ENCODE measurements around the gene KLK4.
A peak's percentile ranks its signal among the peaks of the same experiment; 100 is the strongest.

The KLK4 gene, protein sequence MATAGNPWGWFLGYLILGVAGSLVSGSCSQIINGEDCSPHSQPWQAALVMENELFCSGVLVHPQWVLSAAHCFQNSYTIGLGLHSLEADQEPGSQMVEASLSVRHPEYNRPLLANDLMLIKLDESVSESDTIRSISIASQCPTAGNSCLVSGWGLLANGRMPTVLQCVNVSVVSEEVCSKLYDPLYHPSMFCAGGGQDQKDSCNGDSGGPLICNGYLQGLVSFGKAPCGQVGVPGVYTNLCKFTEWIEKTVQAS

DNA sequence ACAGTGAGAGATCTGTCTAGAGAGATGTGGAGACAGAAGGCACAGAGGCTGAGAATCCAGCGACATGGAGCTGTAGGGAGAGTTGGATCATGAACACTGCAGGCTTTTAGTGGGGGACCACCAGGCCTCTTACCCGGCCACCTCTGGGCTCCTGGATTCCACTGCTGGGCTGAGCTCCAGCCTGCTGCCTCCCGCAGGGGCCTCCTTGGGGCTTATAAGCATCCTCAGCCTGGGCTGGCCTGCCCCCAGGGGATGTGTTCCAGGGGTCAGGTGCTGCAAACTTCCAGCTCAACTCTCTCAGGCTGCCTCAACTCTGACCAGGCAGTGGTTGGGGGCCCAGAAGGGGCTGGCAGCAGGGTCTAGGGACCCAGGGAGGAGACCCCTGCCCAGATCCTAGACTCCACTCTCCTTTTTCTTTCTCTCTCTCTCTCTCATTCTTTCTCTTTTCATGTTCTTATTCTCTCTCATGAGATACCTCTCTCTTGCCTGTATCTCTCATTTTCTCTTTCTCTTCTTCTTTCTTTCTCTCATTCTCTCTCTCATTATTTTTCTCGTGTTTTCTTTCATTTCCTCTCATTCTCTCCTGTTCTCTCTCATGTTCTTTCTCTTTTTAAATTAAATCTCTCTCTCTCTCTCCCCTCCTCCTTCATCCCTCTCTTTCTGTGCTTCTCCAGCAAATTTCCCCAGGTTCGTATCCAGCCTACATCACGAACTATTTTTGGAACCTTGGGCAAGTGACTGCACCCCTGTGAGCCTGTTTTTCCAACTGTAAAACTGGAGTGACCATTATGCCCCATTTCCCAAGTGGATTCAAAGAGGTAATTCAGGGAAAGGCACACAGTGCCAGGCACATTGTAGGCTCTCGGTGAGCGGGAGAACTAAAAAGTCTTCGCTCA is at the start of gene KLK4:
Gene KLK4, minus strand, starts transcription at position 190 of the 896 bp plus-strand sequence. CDS start 657 bp downstream, outside the sequence.
- DNase-seq, result no peak

DNA sequence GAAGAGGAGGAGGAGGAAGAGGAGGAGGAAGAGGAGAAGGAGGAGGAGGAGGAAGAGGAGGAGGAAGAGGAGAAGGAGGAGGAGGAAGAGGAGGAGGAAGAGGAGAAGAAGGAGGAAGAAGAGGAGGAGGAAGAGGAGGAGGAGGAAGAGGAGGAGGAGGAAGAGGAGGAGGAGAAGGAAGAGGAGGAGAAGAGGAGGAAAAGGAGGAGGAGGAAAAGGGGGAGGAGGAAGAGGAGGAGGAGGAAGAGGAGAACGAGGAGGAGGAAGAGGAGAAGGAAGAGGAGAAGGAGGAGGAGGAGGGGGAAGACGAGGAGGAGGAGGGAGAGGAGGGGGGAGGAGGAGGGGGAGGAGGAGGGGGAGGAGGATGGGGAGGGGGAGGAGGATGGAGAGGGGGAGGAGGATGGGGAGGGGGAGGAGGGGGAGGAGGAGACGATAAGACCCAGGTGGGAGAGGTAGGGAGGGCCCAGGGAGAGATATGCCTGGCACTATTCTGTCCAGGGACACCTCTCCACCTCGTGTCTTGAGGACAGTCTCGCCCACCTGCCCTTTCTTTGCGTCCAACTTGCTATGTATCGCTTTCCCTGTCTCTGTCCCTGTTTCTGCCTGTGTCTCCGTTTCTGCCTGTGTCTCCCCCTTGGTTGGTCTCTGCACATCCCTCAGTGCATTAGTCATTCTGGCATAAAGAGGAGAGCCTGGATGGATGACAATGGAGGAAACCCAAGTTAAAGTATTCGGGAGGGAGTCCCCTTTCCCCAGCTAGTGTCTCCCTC is 48.7 kb upstream of the KLK4 start:
- no peak for DNase-seq

DNA sequence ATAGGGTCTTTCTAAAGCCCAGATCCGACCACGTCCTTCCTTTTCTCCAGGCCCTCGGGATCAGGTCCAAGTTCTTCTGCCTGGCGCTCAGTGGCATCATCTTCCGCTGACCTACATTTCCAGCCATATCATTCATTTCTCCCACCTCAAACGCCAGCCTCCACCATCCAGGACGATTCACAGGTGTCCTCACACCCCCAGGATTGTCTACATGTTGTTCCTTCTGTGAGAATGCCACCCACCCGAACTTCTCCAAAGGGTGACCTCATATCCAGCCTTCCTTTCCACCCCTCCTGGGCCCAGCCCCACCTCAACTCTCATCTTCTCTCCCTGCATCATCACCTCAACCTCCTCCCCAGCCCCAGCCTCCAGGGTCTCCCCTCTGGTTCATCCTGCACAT is 46.4 kb upstream of the KLK4 start:
- no peak for DNase-seq

DNA sequence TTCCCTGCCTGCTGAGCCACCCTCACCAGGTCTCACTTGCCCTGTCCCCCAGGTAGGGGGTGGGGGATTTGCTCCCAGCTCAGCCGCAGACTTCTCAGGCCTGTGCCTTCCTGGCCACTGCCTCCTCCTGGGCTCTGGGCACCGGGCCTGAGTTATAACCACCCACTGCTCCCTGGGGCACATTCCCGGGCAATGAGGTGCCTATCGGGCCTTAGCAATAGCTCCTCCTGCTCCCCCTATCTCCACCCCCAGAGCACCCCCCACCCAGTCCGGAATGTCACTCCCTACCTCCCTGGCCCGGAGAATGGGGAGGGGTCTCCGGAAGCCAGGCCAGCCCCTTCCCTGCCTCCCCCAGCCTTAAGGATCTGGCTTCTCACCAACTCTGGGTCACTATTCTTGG is 41.7 kb upstream of the KLK4 start, which contains the start of gene KLK5:
Gene KLK5, minus strand, starts transcription at position 129 of the 400 bp plus-strand sequence. CDS start 381 bp downstream, outside the sequence.
- DNase-seq, result no peak

DNA sequence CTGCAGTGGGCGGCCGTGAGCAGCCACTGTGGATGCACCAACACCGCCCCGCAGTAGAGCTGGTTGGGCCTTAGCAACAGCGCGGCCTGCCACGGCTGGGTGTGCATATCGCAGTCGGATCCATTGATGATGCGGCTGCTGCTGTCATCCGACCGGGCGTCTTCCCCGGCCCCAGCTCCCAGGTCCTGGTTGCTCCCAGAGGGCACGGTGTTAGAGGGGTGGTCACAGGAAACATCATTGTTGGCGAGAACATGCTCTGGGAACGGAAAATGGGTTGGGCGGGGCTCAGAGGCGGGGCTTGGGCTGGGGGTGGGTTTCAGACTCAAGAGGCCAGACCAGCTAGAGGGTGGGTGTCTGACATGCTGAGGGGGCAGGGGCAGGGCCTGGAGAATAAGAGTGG is 38.7 kb upstream of the KLK4 start:
- no peak for DNase-seq

DNA sequence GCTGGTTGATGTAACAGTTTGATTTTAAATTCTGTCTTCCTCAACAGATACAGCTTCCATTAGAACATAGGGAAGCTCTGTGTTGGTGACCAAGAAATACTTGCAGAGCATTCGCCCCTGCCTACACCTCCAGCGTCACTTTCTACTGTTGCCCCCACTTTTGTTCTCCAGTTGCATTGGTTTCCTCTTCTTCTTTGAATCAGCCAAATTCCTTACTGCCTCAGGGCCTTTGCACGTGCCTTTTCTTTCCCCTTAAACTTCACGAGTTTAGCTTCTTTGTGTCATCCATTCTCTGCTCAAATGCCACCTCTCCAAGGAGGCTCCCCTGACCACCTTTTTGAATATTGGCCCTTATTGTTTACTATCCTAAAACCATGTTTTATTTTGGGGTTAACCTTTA is 35.9 kb upstream of the KLK4 start:
- DNase-seq, result no peak

DNA sequence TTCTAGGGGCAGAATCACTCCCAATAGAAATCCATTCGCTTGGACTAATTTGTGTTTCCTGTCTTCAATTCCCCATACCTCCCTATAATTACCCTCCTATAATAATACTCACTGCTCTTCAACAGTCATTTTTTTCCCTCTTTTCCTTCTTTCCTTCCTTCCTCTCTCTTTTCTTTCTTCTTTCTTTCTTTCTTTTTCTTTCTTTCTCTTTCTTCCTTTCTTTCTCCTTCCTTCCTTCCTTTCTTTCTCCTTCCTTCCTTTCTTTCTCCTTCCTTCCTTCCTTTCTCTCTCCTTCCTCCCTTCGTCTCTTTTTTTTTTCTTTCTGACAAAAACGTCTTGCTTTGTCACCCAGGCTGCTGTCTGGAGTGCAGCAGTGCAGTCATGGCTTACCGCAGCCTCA is 33.6 kb upstream of the KLK4 start:
- DNase-seq, result no peak

DNA sequence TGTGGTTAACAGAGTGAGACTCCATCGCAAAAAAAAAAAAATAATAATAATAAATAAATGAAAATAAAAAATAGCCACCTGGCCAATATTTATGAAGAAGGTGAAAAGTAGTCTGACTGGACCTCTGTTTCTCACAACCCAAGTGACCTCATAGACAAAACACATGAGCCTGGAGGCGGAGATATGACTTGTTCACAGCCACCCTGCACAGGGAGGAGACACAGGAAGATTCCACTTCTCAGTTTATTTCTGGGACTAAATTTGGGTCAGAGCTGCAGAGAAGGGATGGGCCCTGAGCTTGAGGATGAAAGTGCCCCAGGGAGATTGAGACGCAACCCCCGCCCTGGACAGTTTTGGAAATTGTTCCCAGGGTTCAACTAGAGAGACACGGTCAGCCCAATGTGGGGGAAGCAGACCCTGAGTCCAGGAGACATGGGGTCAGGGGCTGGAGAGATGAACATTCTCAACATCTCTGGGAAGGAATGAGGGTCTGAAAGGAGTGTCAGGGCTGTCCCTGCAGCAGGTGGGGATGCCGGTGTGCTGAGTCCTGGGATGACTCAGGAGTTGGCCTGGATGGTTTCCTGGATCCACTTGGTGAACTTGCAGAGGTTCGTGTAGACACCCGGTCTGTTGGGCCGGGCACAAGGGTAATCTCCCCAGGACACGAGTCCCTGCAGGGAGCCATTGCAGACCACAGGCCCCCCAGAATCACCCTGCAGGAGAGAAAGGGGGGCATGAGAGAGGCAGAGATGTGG is 32.1 kb upstream of the KLK4 start:
- DNase-seq, result no peak

DNA sequence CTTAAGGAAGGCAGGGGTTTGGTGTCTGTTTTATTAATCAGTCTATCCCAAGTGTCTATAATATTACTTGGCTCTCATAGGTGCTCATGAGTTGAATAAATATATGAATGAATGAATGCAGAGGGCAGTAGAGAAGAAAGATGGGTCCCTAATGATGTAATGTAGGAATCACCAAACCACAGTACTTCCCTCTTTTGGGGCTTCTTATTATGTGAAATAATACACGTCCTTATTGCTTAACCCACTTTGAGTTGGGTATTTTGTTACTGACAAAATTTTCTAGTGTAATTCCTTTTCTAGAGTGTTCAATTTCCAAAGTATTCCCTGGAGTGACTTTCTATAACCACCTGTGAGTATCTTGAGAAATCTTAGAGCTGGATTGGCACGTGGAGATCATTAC is 28.4 kb upstream of the KLK4 start:
- DNase-seq, result no peak

DNA sequence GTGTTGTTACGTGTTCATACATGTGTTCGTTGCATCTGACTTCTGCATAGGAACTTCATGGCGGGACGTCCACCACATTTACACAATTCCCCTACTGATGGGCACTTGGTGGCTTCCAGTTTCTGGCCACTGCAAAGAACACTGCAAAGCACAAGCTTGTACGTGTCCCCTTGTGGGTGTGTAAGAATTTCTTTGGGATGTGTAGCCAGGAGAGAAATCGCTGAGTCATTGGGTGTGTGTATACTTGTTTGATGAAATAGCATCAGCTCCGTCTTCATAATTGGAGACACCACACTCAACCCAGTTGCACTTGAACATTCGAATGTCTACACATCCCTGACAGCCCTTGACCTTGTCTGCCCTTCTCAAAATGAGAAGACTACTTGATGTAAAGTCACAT is 22.4 kb upstream of the KLK4 start:
- no peak for DNase-seq

DNA sequence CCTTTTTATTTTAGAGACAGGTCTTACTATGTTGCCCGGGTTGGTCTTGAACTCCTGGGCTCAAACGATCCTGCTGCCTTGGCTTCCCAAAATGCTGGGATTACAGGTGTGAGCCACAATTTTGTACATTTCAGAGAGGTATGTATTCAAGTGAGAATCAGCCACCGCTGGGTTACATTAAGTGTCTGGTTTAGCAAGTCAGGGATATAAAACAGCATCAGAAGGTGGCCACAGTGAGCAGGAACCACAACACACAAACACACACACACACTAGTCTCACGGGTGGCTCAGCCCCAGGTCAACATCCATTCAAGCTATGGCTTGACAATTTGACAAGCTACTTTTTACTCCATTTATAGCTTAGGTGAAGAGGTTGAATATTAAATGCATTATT is 21.5 kb upstream of the KLK4 start:
- no peak for DNase-seq

DNA sequence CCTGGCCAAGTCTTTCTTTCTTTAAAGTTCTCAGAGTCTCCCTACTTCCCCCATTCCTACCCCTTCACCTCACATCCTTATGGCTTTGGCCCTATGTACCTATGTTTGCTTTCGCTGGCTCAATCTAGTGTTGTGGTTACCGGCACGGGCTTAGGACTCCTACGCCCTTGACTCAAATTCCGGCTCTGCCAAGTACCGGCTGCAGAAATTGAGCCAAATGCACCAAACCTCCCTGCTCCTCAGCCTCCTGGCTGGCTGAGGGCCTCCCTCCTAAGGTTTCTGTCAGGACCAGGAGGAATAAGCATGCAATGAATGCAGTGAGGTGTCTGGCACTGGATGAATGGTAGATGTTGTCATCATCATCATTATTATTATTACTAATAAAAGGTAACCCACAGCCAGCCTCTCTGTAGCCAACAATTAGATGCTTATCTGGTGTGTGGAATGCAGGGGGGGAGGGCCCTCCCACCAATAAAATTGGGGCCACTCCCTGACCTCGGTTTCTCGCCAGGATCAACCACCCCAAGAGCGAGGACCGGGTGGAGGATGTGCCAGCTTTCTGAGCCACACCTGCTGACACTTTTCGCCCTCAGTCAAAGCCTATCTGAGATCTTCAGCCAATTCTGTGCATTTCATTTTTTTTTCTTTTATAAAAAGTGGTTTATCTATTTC is 21.0 kb upstream of the KLK4 start:
- DNase-seq, result no peak

DNA sequence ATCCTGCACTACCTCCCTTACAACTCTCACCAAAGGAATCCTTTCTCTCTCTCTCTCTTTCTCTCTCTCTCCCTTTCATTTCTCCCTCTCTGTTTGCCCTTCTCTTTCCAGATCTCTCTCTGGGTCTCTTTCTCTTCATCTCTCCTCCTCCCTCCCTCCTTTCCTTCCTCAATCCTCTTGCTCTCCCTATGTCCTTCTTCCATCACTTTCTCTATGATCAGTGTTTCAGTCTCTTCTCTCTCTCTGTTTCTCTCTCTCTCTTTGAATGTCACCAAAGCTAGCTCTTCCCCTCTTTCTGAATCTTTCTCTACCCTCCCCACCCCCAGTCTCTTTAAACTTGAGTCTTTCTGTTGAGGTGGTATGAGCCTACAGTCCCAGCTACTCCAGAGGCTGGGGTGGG is 19.8 kb upstream of the KLK4 start:
- DNase-seq, result no peak

DNA sequence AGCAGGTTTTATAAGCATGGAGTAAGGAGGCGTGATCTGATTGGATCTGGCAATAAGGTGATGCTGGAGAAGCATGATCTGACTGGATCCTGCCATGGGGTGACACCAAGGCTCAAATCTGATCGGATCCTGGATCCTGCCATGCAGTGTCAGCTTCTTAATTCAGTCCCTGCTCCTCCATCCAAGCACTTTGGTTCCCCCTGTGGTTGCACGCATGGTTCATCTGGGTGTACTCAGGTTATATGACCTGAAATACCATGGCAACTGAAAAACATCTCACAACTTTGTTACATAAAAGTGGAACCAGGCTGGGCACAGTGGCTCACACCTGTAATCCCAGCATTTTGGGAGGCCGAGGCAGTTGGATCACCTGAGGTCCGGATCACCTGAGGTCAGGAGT is 17.6 kb upstream of the KLK4 start:
- no peak for DNase-seq

DNA sequence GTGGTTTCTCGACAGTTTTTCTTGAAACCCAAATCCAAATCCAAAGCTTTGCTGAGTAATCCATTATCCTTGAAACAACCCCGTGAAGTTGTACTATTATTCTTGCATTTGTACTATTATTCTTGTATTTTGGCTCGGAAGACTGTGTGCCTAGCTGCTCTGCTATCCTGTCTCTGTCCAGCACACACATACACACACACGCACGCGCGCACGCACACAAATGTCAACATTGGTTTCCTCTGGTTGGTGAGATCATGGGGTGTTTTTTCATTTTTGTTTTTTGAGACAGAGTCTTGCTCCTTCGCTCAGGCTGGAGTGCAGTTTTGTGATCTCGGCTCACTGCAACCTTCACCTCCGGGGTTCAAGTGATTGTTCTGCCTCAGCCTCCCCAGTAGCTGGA is 14.9 kb upstream of the KLK4 start:
- DNase-seq, result no peak

DNA sequence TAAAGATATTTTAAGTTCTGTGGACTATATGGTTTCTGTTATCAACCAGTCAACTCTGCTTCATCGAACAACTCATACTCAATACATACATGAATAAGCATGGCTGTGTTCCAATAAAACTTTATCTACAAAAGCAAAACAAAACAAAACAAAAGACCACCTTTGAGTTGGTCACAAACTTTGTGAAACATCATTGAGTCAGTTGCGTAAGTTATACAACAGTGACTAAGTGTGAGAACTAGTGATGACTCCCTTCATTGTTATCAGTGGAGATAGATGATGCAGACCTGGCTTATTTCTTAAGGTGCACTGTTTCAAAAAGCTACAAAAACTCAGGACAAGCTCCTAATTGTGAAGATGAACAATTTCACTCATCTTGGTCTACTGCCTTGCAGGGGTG is 14.5 kb upstream of the KLK4 start:
- DNase-seq, result no peak

DNA sequence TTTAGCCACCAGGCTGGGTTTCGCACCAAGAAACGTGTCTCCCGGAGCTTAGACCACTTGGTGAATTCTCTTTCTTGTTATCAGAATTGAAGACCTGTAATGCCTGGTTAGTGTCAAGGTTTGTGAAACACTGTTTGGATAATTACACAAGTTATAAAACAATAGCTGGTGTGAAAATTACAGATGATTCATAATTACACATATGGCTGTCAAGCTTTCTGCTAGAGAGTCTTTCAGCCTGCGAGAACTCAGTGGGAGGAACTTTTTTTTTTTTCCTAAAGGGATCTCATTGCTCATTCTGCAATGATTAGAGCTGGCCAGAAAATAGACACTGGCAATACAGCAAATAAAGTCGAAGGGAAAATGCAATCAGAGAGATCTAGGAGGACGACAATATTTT is 13.4 kb upstream of the KLK4 start:
- DNase-seq, result no peak

DNA sequence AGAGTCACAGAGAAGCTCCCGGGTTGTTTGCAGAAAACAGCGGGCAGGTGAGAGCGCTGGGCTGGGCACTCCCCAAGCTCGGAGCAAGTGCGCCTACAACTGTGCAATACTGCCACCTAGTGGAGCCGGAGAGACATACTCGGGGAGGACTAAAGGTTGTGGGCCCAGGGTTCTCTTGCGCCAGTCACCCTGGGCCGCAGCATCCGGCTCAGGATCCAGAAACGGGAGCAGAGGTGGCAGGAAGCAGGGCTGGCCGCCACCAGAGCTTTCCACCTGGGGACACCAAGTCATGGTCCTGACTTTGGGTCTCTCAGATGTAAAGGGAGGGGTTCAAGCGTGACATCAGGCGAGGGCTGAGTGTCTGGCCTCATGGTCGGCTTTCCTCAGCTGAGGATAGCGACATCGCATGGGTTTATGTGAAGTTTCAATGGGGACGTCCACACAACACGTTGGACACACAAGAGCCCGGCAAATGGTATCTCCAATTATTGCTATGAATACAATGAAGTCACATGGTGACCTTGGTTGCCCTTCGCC is 11.2 kb upstream of the KLK4 start:
- peak; percentile 74 for DNase-seq

DNA sequence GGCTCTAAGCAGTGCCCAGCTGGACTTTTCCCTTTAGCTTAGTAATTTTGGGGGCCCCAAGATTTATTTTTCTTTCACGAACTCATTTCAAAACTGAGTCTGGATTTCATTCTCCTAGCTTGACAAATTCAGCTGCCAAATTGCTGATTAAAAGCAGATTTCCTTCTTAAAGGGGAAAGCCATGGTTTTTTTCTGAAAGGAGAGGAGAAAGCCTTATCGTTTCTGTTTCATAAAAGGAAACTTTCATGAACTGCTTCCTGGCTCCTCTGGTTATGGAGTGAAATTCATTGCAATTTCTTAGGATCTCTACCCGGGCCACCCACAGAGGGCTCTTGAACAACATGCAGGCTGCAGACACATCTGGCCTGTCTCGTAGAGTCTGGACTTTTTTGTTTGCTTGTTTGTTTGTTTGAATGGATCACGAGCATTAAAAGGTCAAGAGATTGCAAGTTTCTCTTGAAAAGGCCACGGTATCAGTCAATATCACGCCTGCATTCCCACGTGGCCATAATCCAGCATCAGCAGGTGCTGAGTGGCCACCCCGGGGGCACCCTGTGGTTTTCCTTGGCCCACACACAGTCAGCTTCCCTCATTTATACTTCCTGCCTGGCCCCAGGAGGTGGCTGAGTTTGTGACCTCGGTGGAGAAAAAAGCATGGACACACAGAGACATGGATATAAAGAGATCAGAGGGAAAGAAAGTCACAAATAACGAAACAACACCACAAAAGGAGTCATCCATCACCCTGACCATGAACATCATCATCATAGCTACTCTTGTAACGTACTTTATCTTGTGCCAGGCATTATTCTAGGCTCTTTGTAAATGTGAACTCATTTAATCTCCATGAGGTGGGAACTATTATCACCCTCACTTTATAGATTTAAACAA is 10.5 kb upstream of the KLK4 start:
- DNase-seq, result no peak

DNA sequence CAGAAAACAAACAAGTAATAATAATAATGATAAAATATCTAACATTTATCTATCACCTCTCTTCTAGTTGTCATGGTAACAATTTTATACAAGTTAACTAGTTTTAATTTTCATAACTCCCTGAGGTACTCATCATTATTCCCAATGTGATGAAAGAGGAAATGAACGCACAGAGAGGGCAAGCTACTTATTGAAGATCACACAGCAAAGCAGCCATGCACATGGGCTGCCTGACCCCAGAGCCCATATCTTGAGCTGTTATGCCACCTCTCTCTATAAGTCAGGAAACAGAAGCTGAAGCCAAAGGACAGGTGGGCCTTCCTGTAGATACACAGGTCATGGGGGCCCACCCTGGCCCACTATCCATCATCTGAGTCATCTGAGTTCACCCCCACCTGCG is 4.9 kb upstream of the KLK4 start:
- DNase-seq, result no peak
